Measurements from ENCODE around the gene HLX. TPM values are rescaled to one million over a fixed set of nuclear protein-coding genes. Genes with fewer than 3 reads are reported as not detected.
A peak's percentile ranks its signal among the peaks of the same experiment; 100 is the strongest.

HLX gene, protein sequence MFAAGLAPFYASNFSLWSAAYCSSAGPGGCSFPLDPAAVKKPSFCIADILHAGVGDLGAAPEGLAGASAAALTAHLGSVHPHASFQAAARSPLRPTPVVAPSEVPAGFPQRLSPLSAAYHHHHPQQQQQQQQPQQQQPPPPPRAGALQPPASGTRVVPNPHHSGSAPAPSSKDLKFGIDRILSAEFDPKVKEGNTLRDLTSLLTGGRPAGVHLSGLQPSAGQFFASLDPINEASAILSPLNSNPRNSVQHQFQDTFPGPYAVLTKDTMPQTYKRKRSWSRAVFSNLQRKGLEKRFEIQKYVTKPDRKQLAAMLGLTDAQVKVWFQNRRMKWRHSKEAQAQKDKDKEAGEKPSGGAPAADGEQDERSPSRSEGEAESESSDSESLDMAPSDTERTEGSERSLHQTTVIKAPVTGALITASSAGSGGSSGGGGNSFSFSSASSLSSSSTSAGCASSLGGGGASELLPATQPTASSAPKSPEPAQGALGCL
- total RNA-seq = 8.7 and 19.9 TPM in 2 replicates

DNA sequence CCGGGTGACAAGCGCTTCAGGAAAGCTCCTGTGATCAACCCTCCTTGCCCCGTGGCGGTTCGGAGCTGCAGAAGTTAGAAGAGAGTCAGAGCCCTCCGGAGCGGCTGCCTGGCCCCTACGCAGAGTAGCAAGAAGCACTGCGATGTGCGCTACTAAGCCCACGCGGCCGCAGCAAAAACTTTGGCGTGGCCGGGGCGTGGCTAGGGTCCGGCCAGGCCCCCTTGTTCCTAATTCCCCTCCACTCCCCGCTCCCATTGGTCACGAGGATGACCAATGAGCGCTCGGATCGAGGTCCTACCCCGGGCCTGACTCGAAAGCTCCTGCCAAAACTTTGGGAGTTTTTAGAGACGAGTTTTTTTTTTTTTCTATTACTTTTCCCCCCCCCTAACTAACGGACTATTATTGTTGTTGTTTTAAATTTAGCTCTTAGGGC, at the start of gene HLX:
HLX (plus strand) TSS at position 368 of the 433 bp plus-strand sequence. CDS start 415 bp downstream, outside the sequence.
- DNase-seq (ENCODE audit: low read depth) = peak; percentile 94
- peak within 1 kb of the TSS; percentile 71 for H3K4me3 ChIP-seq (ENCODE audit: low read depth, low read length)
- TF ChIP-seq, protein P1, sequence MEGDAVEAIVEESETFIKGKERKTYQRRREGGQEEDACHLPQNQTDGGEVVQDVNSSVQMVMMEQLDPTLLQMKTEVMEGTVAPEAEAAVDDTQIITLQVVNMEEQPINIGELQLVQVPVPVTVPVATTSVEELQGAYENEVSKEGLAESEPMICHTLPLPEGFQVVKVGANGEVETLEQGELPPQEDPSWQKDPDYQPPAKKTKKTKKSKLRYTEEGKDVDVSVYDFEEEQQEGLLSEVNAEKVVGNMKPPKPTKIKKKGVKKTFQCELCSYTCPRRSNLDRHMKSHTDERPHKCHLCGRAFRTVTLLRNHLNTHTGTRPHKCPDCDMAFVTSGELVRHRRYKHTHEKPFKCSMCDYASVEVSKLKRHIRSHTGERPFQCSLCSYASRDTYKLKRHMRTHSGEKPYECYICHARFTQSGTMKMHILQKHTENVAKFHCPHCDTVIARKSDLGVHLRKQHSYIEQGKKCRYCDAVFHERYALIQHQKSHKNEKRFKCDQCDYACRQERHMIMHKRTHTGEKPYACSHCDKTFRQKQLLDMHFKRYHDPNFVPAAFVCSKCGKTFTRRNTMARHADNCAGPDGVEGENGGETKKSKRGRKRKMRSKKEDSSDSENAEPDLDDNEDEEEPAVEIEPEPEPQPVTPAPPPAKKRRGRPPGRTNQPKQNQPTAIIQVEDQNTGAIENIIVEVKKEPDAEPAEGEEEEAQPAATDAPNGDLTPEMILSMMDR (IDR thresholded peaks at IDR 0.05; ENCODE audit: insufficient read depth, low read depth, low read length) = no peak

DNA sequence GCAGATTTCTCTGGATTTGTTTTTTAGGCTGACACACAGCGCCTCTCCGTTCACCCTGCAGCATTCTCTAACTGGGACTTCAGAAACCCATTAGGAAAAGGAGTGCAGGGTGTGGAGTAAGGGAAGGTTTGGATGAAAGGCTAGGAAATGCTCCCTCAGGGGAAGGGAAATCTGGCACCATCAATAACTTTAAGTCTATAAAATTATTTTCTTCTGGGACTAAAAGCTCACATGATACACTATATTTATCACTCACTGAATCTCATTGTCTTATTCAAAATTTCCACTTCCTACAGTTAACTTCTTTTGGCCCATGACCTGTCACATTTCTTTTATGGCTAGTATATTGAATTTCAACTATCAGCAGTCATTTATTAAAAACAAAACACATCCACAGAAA, 45.8 kb upstream of the HLX start:
- no peak overlapping the region for H3K4me3 ChIP-seq (ENCODE audit: low read depth, low read length)
- TF ChIP-seq, protein P1 (IDR thresholded peaks at IDR 0.05; ENCODE audit: insufficient read depth, low read depth, low read length) = no peak
- DNase-seq (ENCODE audit: low read depth) = no peak

DNA sequence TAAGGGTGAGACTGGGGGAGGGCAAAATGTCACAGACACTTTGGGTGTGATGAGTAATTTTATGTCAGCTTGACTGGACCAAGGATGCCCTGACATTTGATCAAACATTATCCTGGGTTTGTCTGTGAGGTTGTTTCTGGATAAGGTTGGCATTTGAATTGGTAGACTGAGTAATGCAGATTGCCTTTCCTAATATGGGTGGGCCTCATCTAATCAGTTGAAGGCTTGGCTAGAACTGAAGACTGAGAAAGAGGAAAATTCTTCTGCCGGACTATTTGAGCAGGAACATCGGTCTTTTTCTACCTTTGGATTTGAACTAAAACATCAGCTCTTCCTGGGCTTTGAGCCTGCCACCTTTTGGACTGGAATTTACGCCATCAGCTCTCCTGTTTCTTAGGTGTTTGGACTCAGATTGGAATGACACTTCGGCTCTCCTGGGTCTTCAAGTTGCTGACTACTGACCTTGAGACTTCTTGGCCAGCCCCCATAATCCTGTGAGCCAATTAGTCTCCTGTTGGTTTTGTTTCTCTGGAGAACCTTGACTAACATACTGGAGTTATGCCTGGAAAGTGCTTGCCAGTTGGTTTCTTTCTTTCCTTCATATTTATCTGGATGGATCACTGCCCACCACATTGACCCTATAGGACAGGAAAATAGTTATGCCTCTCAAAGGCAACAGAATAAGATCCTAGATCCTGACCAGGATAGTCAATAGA, 44.9 kb upstream of the HLX start:
- H3K4me3 ChIP-seq (ENCODE audit: low read depth, low read length) = no peak overlapping the region
- DNase-seq (ENCODE audit: low read depth) = no peak
- TF ChIP-seq, protein P1 (IDR thresholded peaks at IDR 0.05; ENCODE audit: insufficient read depth, low read depth, low read length) = no peak

DNA sequence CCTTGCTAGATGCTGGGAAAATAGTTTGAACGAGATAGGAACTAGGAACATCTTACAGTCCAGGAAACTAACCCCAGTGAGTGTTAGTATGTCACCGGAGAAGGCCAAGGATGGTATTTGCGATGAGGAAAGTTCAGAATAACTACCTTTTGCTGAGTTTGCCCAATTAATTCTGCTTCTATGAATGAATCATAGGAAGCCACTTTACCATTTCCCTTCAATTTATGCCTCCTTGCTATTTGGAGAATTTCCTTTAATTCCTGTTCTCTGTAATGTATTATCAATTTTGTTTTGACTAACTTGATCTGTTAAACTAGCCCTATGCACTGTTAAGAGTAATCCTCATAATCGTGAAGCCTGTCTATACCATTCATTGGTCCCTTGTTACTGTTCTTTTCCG, 40.7 kb upstream of the HLX start:
- H3K4me3 ChIP-seq (ENCODE audit: low read depth, low read length) = no peak overlapping the region
- TF ChIP-seq, protein P1 (IDR thresholded peaks at IDR 0.05; ENCODE audit: insufficient read depth, low read depth, low read length) = no peak
- no peak for DNase-seq (ENCODE audit: low read depth)

DNA sequence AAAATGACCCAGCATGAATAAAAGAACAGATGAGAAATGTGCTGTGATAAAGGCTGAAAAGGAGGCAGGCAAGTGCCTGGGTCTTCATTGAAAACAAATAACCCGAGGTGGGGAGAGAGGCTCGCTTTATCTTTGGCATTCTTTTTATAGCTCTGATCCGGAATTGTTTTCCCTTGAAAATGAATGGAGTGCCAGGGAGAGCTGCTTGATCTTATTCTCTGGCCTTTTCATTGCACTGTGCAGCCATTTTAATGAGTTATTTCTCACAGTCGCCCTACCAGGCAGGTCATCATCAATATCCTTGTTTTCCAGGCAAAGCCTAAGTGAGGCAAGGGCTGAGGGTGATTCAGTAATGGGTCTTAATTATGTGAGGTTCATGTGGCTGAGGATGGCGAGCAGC, 39.8 kb upstream of the HLX start:
- TF ChIP-seq, protein P1 (IDR thresholded peaks at IDR 0.05; ENCODE audit: insufficient read depth, low read depth, low read length) = no peak
- no peak overlapping the region for H3K4me3 ChIP-seq (ENCODE audit: low read depth, low read length)
- no peak for DNase-seq (ENCODE audit: low read depth)

DNA sequence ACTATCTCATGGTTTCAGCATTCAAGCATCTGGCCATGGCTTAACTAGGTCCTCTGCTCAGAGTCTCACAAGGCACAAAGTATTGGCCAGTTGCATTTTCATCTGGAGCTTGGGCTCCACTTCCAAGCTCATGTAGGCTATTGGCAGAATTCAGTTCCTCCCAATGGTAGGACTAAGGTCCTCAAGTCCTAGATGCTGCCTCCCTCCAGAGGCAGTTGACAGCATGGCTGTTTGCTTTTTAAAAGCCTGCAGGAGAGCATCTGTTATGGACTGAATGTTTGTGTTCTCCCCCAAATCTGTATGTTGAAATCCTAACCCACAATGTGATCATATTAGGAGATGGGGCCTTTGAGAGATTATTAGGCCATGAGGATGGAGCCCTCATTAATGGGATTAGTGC, 38.0 kb upstream of the HLX start:
- peak; percentile 52 for DNase-seq (ENCODE audit: low read depth)
- H3K4me3 ChIP-seq (ENCODE audit: low read depth, low read length) = no peak overlapping the region
- TF ChIP-seq, protein P1 (IDR thresholded peaks at IDR 0.05; ENCODE audit: insufficient read depth, low read depth, low read length) = peak; percentile 55
